Caco-2 (cell line): ENCODE measurements around the gene PHF20. TPM values are rescaled to one million over a fixed set of nuclear protein-coding genes. Genes with fewer than 3 reads are reported as not detected.
"Not testable (repeated sequence)": the region's sequence is repeated elsewhere in the genome, so short reads cannot be mapped to it uniquely, and the experiment has no call there.

Experiments
- BruUV-seq: library from RNA; stranded (reverse); fragments of 400-500 nt; replicated peaks from 2 replicates; lab custom pipeline; 2021; lab: Mats Ljungman, UMichigan
- CTCF ChIA-PET: fragments of 300-600 bp; sonication (Branson Sonifier 250); formaldehyde crosslinking; loops from one replicate; lab custom pipeline; 2022; ENCODE audit warnings: antibody characterized with exemption; lab: Charles Lee
- POLR2A ChIA-PET: fragments of 300-600 bp; sonication (Branson Sonifier 250); formaldehyde crosslinking; loops from one replicate; lab custom pipeline; 2022; ENCODE audit warnings: antibody characterized with exemption; lab: Charles Lee
- DNase-seq, 2 experiments: peaks; one replicate each; pipeline versions ENCODE4 v3.0.0 to v3.0.0-alpha.2; 2020 to 2022
- H3K27me3 ChIP-seq: replicated peaks from 2 replicates; pipeline ENCODE4 v1.6.0; 2011; ENCODE audit warnings: low read length; ENCODE audit not compliant: control insufficient read depth, insufficient read depth
- H3K36me3 ChIP-seq: 2 replicates; pipeline ENCODE4 v1.5.1; 2011; ENCODE audit warnings: low read length; ENCODE audit not compliant: control insufficient read depth, insufficient read depth
- H3K4me1 ChIP-seq: fragments of 250-450 bp; sonication (Bioruptor Pico); 2 replicates; pipeline ENCODE4 v1.5.1; 2020; ENCODE audit warnings: mild to moderate bottlenecking
- H3K4me3 ChIP-seq: 2 replicates; pipeline ENCODE4 v1.5.1; 2011; ENCODE audit warnings: low read depth, mild to moderate bottlenecking, control low read depth, low read length
- H3K9me3 ChIP-seq: fragments of 250-450 bp; sonication (Bioruptor Pico); 2 replicates; pipeline ENCODE4 v1.5.1; 2020; ENCODE audit warnings: mild to moderate bottlenecking, moderate library complexity
- H3K27ac Mint-ChIP-seq: one replicate; pipeline ENCODE4 v1.8.0; 2022; ENCODE audit warnings: mixed read lengths; ENCODE audit not compliant: unreplicated experiment
- H3K27me3 Mint-ChIP-seq: one replicate; pipeline ENCODE4 v1.8.0; 2022; ENCODE audit warnings: mixed read lengths; ENCODE audit not compliant: insufficient read depth, unreplicated experiment
- H3K36me3 Mint-ChIP-seq: one replicate; pipeline ENCODE4 v1.8.0; 2022; ENCODE audit warnings: mild to moderate bottlenecking, mixed read lengths; ENCODE audit not compliant: insufficient read depth, unreplicated experiment
- H3K4me1 Mint-ChIP-seq: one replicate; pipeline ENCODE4 v1.8.0; 2022; ENCODE audit warnings: low read depth, mixed read lengths; ENCODE audit not compliant: unreplicated experiment
- H3K4me3 Mint-ChIP-seq: one replicate; pipeline ENCODE4 v1.8.0; 2022; ENCODE audit warnings: mild to moderate bottlenecking, moderate library complexity, mixed read lengths; ENCODE audit not compliant: unreplicated experiment
- H3K9me3 Mint-ChIP-seq: one replicate; pipeline ENCODE4 v1.8.0; 2022; ENCODE audit warnings: mixed read lengths; ENCODE audit not compliant: unreplicated experiment
- CTCF ChIP-seq, 2 experiments: fragments of 200-600 bp in 1 of 2; IDR thresholded peaks; 1 replicate in 1 of 2; 2 replicates in 1 of 2; pipeline versions ENCODE4 v1.5.1 to v1.8.0; 2011 to 2022; ENCODE audit warnings: antibody characterized with exemption in 1 of 2, control low read depth in 1 of 2, inconsistent platforms in 1 of 2, low read depth in 1 of 2, low read length in 1 of 2, mild to moderate bottlenecking in 1 of 2, moderate library complexity in 1 of 2; ENCODE audit not compliant: insufficient read depth in 1 of 2, severe bottlenecking in 1 of 2, unreplicated experiment in 1 of 2
- intact Hi-C: fragments of 100-400 bp; cut with micrococcal nuclease; formaldehyde crosslinking; loops from one replicate; pipeline ENCODE4 v1.10.0; 2022; ENCODE audit not compliant: unreplicated experiment
- total RNA-seq: library from RNA; stranded (reverse); gene quantifications from 2 replicates; pipeline ENCODE4 v1.2.3, GENCODE V29; 2022

PHF20 gene
- total RNA-seq, 1 experiment from 2014 or later: 109 TPM

GRCh38 chr20:35845561-35845960, 73.7 kb downstream of the PHF20 start:
- no peak for DNase-seq
- intact Hi-C loops: no loop called here
- Mint-ChIP-seq H3K27ac (no peak overlapping the region), H3K4me3 (no peak overlapping the region), H3K27me3 (no peaks in the 10 kb centered on the region), H3K4me1 (no peaks in the 10 kb centered on the region), H3K36me3 (peaks cover 76% of the 10 kb centered on the region), H3K9me3 (no peaks in the 10 kb centered on the region)
- CTCF ChIA-PET: no interaction called here
- H3K4me3 ChIP-seq: no peak overlapping the region
- no TSS peak for BruUV-seq
- no peaks in the 10 kb centered on the region for H3K4me1 ChIP-seq
- no peaks in the 10 kb centered on the region for H3K27me3 ChIP-seq
- no peak for TF ChIP-seq CTCF (IDR thresholded peaks at IDR 0.05; ENCODE audit: insufficient read depth in 1 of 2, low read depth in 1 of 2, low read length in 1 of 2, severe bottlenecking in 1 of 2, unreplicated experiment in 1 of 2)
- peaks cover 5% of the 10 kb centered on the region for H3K36me3 ChIP-seq
- POLR2A ChIA-PET: no interaction called here
- H3K9me3 ChIP-seq: peaks cover 26% of the 10 kb centered on the region

- DNase-seq: no peak
- Histone ChIP-seq H3K9me3 (0 out of 2 replicates have a peak, but pooled peaks cover under 1% of the 10 kb centered on the region), H3K27me3 (no peaks in the 10 kb centered on the region), H3K4me3 (no peak overlapping the region), H3K36me3 (peaks cover 1% of the 10 kb centered on the region; the same call in 1 of the 2 replicates), H3K4me1 (peaks cover 9% of the 10 kb centered on the region)
- TF ChIP-seq CTCF (IDR thresholded peaks at IDR 0.05; ENCODE audit: insufficient read depth in 1 of 2, low read depth in 1 of 2, low read length in 1 of 2, severe bottlenecking in 1 of 2, unreplicated experiment in 1 of 2): no peak
- Mint-ChIP-seq H3K36me3 (peaks cover 64% of the 10 kb centered on the region), H3K4me3 (no peak overlapping the region), H3K27ac (no peak overlapping the region), H3K27me3 (no peaks in the 10 kb centered on the region), H3K9me3 (no peaks in the 10 kb centered on the region), H3K4me1 (peaks cover 13% of the 10 kb centered on the region)
- intact Hi-C loops: no loop called here
- CTCF ChIA-PET: interaction anchor here (0.5 to 1.6 kb wide), 4 partner anchors 8 to 108 kb away, joined by 3 to 13 read pairs (median 8); partner anchors contain the start of genes RBM39 and SCAND1
- BruUV-seq: no TSS peak
- POLR2A ChIA-PET: interaction anchor here (0.5 to 1.5 kb wide), 4 partner anchors 9 to 150 kb away, joined by 4 to 9 read pairs (median 4); partner anchors contain the start of genes RBM39 and ROMO1
These were observed 77.9 kb downstream of the PHF20 start for GRCh38 chr20:35849706-35850105.

- H3K27ac Mint-ChIP-seq, H3K9me3 ChIP-seq, DNase-seq, H3K27me3 Mint-ChIP-seq, H3K4me3 ChIP-seq, H3K36me3 ChIP-seq, intact Hi-C loops, POLR2A ChIA-PET, H3K9me3 Mint-ChIP-seq, H3K4me3 Mint-ChIP-seq, H3K27me3 ChIP-seq, BruUV-seq: not testable (repeated sequence)
- Mint-ChIP-seq H3K4me1 (peaks cover 29% of the 10 kb centered on the region), H3K36me3 (peaks cover 58% of the 10 kb centered on the region)
- H3K4me1 ChIP-seq: peaks cover 25% of the 10 kb centered on the region
- CTCF ChIA-PET: interaction anchor here (0.9 kb wide), 1 partner anchor 32 kb away, joined by 4 read pairs; no protein-coding TSS in a partner anchor
These were observed 79.8 kb downstream of the PHF20 start for GRCh38 chr20:35851659-35852058.
